ENCODE results near the gene BUD13.

DNA sequence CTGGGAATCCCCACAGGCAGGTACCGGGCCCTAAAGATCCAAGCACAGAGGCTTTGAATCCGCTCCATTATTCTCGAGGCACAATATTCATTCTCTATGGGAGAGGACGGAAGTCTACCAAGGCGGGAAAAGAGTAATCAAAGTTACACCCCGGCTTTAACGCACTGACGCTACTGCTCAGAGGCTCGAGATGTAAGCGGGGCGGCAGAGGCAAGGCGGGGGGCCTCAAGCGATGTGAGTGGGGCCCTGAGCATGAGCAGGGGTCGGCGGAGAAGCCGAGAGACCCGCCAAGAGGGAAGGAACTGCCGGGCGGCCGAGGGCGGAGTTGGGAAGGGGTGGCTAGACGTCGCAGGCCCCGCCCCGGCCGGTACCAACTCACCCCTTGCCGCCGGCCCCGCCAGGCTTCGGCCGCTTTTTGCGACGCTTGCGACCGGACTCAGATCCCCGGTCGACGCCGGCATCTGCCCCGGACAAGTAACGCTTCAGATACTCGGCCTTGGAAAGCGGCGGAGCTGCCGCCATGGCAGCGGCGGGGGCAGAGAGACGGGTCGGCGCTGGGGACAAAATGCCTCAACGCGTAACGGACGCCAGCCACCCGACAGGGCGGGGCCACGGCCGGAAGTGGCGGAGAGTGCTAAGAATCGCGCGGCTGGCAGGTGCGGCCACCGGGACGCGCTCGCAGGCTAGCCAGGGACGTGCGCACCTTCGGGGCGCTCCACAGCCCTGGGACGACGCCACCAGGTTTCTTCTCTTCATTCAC lies at the start of gene BUD13:
- TF ChIP-seq, protein P1, sequence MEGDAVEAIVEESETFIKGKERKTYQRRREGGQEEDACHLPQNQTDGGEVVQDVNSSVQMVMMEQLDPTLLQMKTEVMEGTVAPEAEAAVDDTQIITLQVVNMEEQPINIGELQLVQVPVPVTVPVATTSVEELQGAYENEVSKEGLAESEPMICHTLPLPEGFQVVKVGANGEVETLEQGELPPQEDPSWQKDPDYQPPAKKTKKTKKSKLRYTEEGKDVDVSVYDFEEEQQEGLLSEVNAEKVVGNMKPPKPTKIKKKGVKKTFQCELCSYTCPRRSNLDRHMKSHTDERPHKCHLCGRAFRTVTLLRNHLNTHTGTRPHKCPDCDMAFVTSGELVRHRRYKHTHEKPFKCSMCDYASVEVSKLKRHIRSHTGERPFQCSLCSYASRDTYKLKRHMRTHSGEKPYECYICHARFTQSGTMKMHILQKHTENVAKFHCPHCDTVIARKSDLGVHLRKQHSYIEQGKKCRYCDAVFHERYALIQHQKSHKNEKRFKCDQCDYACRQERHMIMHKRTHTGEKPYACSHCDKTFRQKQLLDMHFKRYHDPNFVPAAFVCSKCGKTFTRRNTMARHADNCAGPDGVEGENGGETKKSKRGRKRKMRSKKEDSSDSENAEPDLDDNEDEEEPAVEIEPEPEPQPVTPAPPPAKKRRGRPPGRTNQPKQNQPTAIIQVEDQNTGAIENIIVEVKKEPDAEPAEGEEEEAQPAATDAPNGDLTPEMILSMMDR (IDR thresholded peaks at IDR 0.05 in 2 of 3, conservative IDR thresholded peaks at IDR 0.05 in 1 of 3; ENCODE audit: borderline replicate concordance in 1 of 3, insufficient read depth in 1 of 3, low read depth in 2 of 3, low read length in 2 of 3): no peak
- peak; percentile 94 for TF ChIP-seq SIN3A (IDR thresholded peaks at IDR 0.05; ENCODE audit: low read depth)

Measured in HCT116 (cell line).